Measurements from ENCODE around the gene C13orf46. TPM values are rescaled to one million over a fixed set of nuclear protein-coding genes. Genes with fewer than 3 reads are reported as not detected.
"Not testable (repeated sequence)": the region's sequence is repeated elsewhere in the genome, so short reads cannot be mapped to it uniquely, and the experiment has no call there.

The C13orf46 gene
- total RNA-seq, 1 experiment from 2014 or later: not detected

- no peak for DNase-seq (ENCODE audit: low spot score)
Observed at GRCh38 chr13:113991676-113992179, 17.9 kb upstream of the C13orf46 start.

GRCh38 chr13:113991191-113991669 is 17.4 kb upstream of the C13orf46 start:
- no peak for DNase-seq (ENCODE audit: low spot score)

GRCh38 chr13:113990321-113990837 is 16.5 kb upstream of the C13orf46 start:
- DNase-seq (ENCODE audit: low spot score): no peak

GRCh38 chr13:113989585-113990300 is 15.9 kb upstream of the C13orf46 start:
- no peak for DNase-seq (ENCODE audit: low spot score)

GRCh38 chr13:113988859-113989258 is 15.0 kb upstream of the C13orf46 start:
- not testable (repeated sequence) for DNase-seq (ENCODE audit: low spot score)

GRCh38 chr13:113982296-113982661 is 8.4 kb upstream of the C13orf46 start:
- no peak for DNase-seq (ENCODE audit: low spot score)

GRCh38 chr13:113981611-113982295 is 7.9 kb upstream of the C13orf46 start:
- no peak for DNase-seq (ENCODE audit: low spot score)

- DNase-seq (ENCODE audit: low spot score): peak; percentile 67
Observed at GRCh38 chr13:113981194-113981605, 7.3 kb upstream of the C13orf46 start.

- no peak for DNase-seq (ENCODE audit: low spot score)
Observed at GRCh38 chr13:113980489-113981064, 6.7 kb upstream of the C13orf46 start.

GRCh38 chr13:113979791-113980471 is 6.1 kb upstream of the C13orf46 start:
- no peak for DNase-seq (ENCODE audit: low spot score)

- DNase-seq (ENCODE audit: low spot score): no peak
Observed at GRCh38 chr13:113978741-113979481, 5.0 kb upstream of the C13orf46 start.

GRCh38 chr13:113977976-113978375 is 4.1 kb upstream of the C13orf46 start:
- no peak for DNase-seq (ENCODE audit: low spot score)

GRCh38 chr13:113976711-113977684 is 3.1 kb upstream of the C13orf46 start:
- no peak for DNase-seq (ENCODE audit: low spot score)

- DNase-seq (ENCODE audit: low spot score): no peak
Observed at GRCh38 chr13:113975416-113975815, 1.5 kb upstream of the C13orf46 start.

GRCh38 chr13:113974304-113975281 is 717 bp upstream of the C13orf46 start:
- DNase-seq (ENCODE audit: low spot score): no peak

GRCh38 chr13:113972451-113973217 is 1.2 kb downstream of the C13orf46 start:
- no peak for DNase-seq (ENCODE audit: low spot score)

GRCh38 chr13:113971471-113972231 is 2.2 kb downstream of the C13orf46 start:
- no peak for DNase-seq (ENCODE audit: low spot score)

Data from H4 (cell line).